ENCODE data around the gene UBP1.
A peak's percentile ranks its signal among the peaks of the same experiment; 100 is the strongest.

The UBP1 gene

GRCh38 chr3:33428734-33429133, 11.5 kb downstream of the UBP1 start:
- CTCF ChIA-PET: no interaction called here
- POLR2A ChIA-PET: interaction anchor here (5.8 kb wide), 1 partner anchor 12 kb away, joined by 54 read pairs; the partner anchor contains the start of gene UBP1
- no peak for DNase-seq (ENCODE audit: extremely low spot score)
- TF ChIP-seq ZNF384 (IDR thresholded peaks at IDR 0.05): peak; percentile 46
- no peak for TF ChIP-seq NFRKB (IDR thresholded peaks at IDR 0.05)

GRCh38 chr3:33426630-33427317, 13.4 kb downstream of the UBP1 start:
- 0 out of 2 replicates have a peak, but pooled peaks have one; percentile 26 for TF ChIP-seq NFRKB (IDR thresholded peaks at IDR 0.05)
- no peak for TF ChIP-seq SP1 (IDR thresholded peaks at IDR 0.05)
- ChIA-PET CTCF (no interaction called here), POLR2A (interaction anchor here (5.8 kb wide), 1 partner anchor 14 kb away, joined by 54 read pairs; the partner anchor contains the start of gene UBP1)
- no peak for DNase-seq (ENCODE audit: extremely low spot score)

DNA sequence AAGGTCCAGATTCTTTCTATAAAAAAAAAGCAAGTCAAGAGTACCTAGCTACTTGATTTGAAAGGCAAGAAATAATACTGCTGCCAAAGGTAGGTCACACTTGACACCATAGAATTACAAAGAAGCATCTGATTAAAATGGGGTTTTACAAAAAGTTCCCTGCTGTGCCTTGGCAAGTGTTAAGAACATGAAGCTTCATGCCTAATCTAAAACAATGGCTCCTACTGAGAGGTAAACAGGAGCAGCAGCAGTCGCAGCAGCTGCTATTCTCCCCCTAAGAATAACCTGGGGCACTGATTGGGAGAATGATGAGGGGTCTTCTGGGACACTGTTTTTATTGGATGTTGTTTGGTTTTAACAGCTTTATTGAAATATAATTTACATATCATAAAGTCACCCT, 14.1 kb downstream of the UBP1 start:
- TF ChIP-seq L3MBTL2 (conservative IDR thresholded peaks at IDR 0.05) (no peak), FOXA1 (IDR thresholded peaks at IDR 0.05) (no peak), FOXM1 (IDR thresholded peaks at IDR 0.05; ENCODE audit: borderline replicate concordance) (no peak), LEF1 (IDR thresholded peaks at IDR 0.05; ENCODE audit: borderline replicate concordance) (no peak), ZNF384 (IDR thresholded peaks at IDR 0.05) (no peak), HDGF (IDR thresholded peaks at IDR 0.05; ENCODE audit: borderline replicate concordance) (no peak), TARDBP (IDR thresholded peaks at IDR 0.05) (no peak), ELF4 (IDR thresholded peaks at IDR 0.05) (no peak), NFRKB (IDR thresholded peaks at IDR 0.05) (no peak), CTBP1 (IDR thresholded peaks at IDR 0.05; ENCODE audit: borderline replicate concordance) (no peak), SUZ12 (IDR thresholded peaks at IDR 0.05) (no peak), SP1 (IDR thresholded peaks at IDR 0.05) (no peak), BHLHE40 (IDR thresholded peaks at IDR 0.05; ENCODE audit: borderline replicate concordance) (no peak), ARNT (IDR thresholded peaks at IDR 0.05) (no peak)
- ChIA-PET POLR2A (interaction anchor here (5.8 kb wide), 1 partner anchor 14 kb away, joined by 54 read pairs; the partner anchor contains the start of gene UBP1), CTCF (no interaction called here)
- no peak for DNase-seq (ENCODE audit: extremely low spot score)

DNA sequence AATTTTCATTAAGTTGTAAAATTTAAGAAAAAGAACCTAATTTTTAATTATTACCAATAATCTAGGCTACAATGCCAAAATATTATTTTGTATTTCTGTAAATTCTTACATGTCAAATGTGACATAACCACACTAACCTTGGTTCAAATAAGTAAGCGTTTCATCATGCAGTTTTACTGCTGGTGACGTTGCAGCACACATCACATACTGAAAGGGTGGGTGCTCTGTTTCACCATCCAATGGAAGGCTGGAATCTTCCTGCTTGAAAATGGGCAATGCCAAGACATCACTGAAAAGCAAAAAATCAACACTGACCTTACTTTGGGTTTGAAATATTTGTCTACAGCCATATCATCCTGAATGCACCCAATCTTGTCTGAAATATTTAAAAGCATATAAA, 14.8 kb downstream of the UBP1 start:
- CTCF ChIA-PET: no interaction called here
- DNase-seq (ENCODE audit: extremely low spot score): no peak
- TF ChIP-seq, protein P1, sequence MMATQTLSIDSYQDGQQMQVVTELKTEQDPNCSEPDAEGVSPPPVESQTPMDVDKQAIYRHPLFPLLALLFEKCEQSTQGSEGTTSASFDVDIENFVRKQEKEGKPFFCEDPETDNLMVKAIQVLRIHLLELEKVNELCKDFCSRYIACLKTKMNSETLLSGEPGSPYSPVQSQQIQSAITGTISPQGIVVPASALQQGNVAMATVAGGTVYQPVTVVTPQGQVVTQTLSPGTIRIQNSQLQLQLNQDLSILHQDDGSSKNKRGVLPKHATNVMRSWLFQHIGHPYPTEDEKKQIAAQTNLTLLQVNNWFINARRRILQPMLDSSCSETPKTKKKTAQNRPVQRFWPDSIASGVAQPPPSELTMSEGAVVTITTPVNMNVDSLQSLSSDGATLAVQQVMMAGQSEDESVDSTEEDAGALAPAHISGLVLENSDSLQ (IDR thresholded peaks at IDR 0.05): no peak
- TF ChIP-seq ELF4 (IDR thresholded peaks at IDR 0.05): no peak
- POLR2A ChIA-PET: interaction anchor here (5.8 kb wide), 1 partner anchor 15 kb away, joined by 54 read pairs; the partner anchor contains the start of gene UBP1

- CTCF ChIA-PET: no interaction called here
- TF ChIP-seq ELF4 (IDR thresholded peaks at IDR 0.05) (no peak), TARDBP (IDR thresholded peaks at IDR 0.05) (no peak), ARNT (IDR thresholded peaks at IDR 0.05) (no peak), NFRKB (IDR thresholded peaks at IDR 0.05) (no peak), SP1 (IDR thresholded peaks at IDR 0.05) (no peak), SUZ12 (IDR thresholded peaks at IDR 0.05) (no peak), CTBP1 (IDR thresholded peaks at IDR 0.05; ENCODE audit: borderline replicate concordance) (no peak), ZNF384 (IDR thresholded peaks at IDR 0.05) (no peak), LEF1 (IDR thresholded peaks at IDR 0.05; ENCODE audit: borderline replicate concordance) (no peak)
- TF ChIP-seq, protein P1 (IDR thresholded peaks at IDR 0.05): no peak
- POLR2A ChIA-PET: interaction anchor here (0.6 to 5.8 kb wide), 2 partner anchors 16 to 116 kb away, joined by 3 to 54 read pairs; partner anchors contain the start of gene UBP1
These were observed 15.4 kb downstream of the UBP1 start for GRCh38 chr3:33424606-33425452.

GRCh38 chr3:33420966-33421365, 19.2 kb downstream of the UBP1 start:
- ChIA-PET CTCF (no interaction called here), POLR2A (no interaction called here)
- TF ChIP-seq, protein P1 (IDR thresholded peaks at IDR 0.05): no peak
- TF ChIP-seq ELF4 (IDR thresholded peaks at IDR 0.05) (no peak), FOXK2 (IDR thresholded peaks at IDR 0.05) (no peak), LEF1 (IDR thresholded peaks at IDR 0.05; ENCODE audit: borderline replicate concordance) (no peak)
- no peak for DNase-seq (ENCODE audit: extremely low spot score)

More at GRCh38 chr3:33424606-33425452, 15.4 kb downstream of the UBP1 start:
- no peak for DNase-seq (ENCODE audit: extremely low spot score)

DNA sequence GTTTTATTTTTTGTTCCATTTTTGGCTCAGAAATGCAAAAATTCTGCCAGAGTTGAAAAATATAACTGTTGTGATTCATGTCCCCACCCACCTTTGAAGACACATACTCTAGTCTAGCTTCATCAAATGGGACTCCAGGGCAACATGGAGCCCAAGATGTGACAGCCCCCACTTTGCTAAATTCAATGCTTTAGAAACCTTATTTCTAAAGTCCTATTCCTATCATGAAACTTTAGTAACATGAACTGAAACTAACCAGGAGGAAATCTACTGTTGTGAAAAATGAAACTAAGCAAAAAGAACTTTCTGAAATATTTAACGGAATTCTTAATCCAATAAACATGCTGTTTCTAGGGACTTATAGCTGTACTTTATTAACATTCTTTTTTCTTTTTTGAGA, 20.3 kb downstream of the UBP1 start:
- no peak for DNase-seq (ENCODE audit: extremely low spot score)
- POLR2A ChIA-PET: no interaction called here

More for the DNA sequence above, 20.3 kb downstream of the UBP1 start:
- CTCF ChIA-PET: no interaction called here
- TF ChIP-seq FOXA1 (IDR thresholded peaks at IDR 0.05) (no peak), HDGF (IDR thresholded peaks at IDR 0.05; ENCODE audit: borderline replicate concordance) (no peak), ZNF384 (IDR thresholded peaks at IDR 0.05) (no peak), NFRKB (IDR thresholded peaks at IDR 0.05) (no peak), LEF1 (IDR thresholded peaks at IDR 0.05; ENCODE audit: borderline replicate concordance) (no peak), SUZ12 (IDR thresholded peaks at IDR 0.05) (no peak), ELF4 (IDR thresholded peaks at IDR 0.05) (no peak), FOXM1 (IDR thresholded peaks at IDR 0.05; ENCODE audit: borderline replicate concordance) (no peak), L3MBTL2 (conservative IDR thresholded peaks at IDR 0.05) (no peak), SP1 (IDR thresholded peaks at IDR 0.05) (no peak), BHLHE40 (IDR thresholded peaks at IDR 0.05; ENCODE audit: borderline replicate concordance) (no peak), FOXK2 (IDR thresholded peaks at IDR 0.05) (no peak), ARNT (IDR thresholded peaks at IDR 0.05) (no peak), CTBP1 (IDR thresholded peaks at IDR 0.05; ENCODE audit: borderline replicate concordance) (no peak), TARDBP (IDR thresholded peaks at IDR 0.05) (no peak)

Data from HEK293T (cell line).